ENCODE results near the gene TPCN2. TPM values are rescaled to one million over a fixed set of nuclear protein-coding genes. Genes with fewer than 3 reads are reported as not detected.

The TPCN2 gene
- total RNA-seq, 1 donor from 2014 or later, result 12.6 TPM

- H3K36me3 Mint-ChIP-seq (ENCODE audit: low read depth), result no peaks in the 10 kb centered on the region
- peaks cover 2% of the 10 kb centered on the region for H3K27me3 Mint-ChIP-seq (ENCODE audit: low read depth)
- H3K4me3 Mint-ChIP-seq (ENCODE audit: unreplicated experiment), result no peak overlapping the region
- DNase-seq (ENCODE audit: low spot score), result no peak
- TF ChIP-seq CTCF (IDR thresholded peaks at IDR 0.05), result no peak
- no peaks in the 10 kb centered on the region for H3K9me3 Mint-ChIP-seq (ENCODE audit: low read depth)
- no peak overlapping the region for H3K27ac Mint-ChIP-seq (ENCODE audit: unreplicated experiment)
- peaks cover 32% of the 10 kb centered on the region for H3K4me1 Mint-ChIP-seq (ENCODE audit: low read depth)
These were observed 107.5 kb downstream of the TPCN2 start for GRCh38 chr11:69156235-69156639.

- DNase-seq (ENCODE audit: low spot score), result no peak
These were observed 108.0 kb downstream of the TPCN2 start for GRCh38 chr11:69156673-69157155.

GRCh38 chr11:69157156-69157821, 108.6 kb downstream of the TPCN2 start:
- no peak for DNase-seq (ENCODE audit: low spot score)
- H3K4me3 Mint-ChIP-seq (ENCODE audit: unreplicated experiment), result no peak overlapping the region
- peaks cover 38% of the 10 kb centered on the region for H3K4me1 Mint-ChIP-seq (ENCODE audit: low read depth)
- peaks cover 2% of the 10 kb centered on the region for H3K27me3 Mint-ChIP-seq (ENCODE audit: low read depth)
- no peaks in the 10 kb centered on the region for H3K9me3 Mint-ChIP-seq (ENCODE audit: low read depth)
- no peaks in the 10 kb centered on the region for H3K36me3 Mint-ChIP-seq (ENCODE audit: low read depth)
- no peak for TF ChIP-seq CTCF (IDR thresholded peaks at IDR 0.05)
- H3K27ac Mint-ChIP-seq (ENCODE audit: unreplicated experiment), result no peak overlapping the region

More at GRCh38 chr11:69156673-69157155, 108.0 kb downstream of the TPCN2 start:
- TF ChIP-seq CTCF (IDR thresholded peaks at IDR 0.05), result no peak
- Mint-ChIP-seq H3K36me3 (ENCODE audit: low read depth) (no peaks in the 10 kb centered on the region), H3K4me3 (ENCODE audit: unreplicated experiment) (no peak overlapping the region), H3K9me3 (ENCODE audit: low read depth) (no peaks in the 10 kb centered on the region), H3K27me3 (ENCODE audit: low read depth) (peaks cover 2% of the 10 kb centered on the region), H3K27ac (ENCODE audit: unreplicated experiment) (no peak overlapping the region), H3K4me1 (ENCODE audit: low read depth) (peaks cover 37% of the 10 kb centered on the region)

- Mint-ChIP-seq H3K4me1 (ENCODE audit: low read depth) (peaks cover 37% of the 10 kb centered on the region), H3K27ac (ENCODE audit: unreplicated experiment) (no peak overlapping the region), H3K4me3 (ENCODE audit: unreplicated experiment) (no peak overlapping the region), H3K27me3 (ENCODE audit: low read depth) (peaks cover 2% of the 10 kb centered on the region), H3K9me3 (ENCODE audit: low read depth) (peaks cover 3% of the 10 kb centered on the region), H3K36me3 (ENCODE audit: low read depth) (no peaks in the 10 kb centered on the region)
- no peak for DNase-seq (ENCODE audit: low spot score)
- no peak for TF ChIP-seq CTCF (IDR thresholded peaks at IDR 0.05)
These were observed 109.1 kb downstream of the TPCN2 start for GRCh38 chr11:69157822-69158231.

- H3K4me1 Mint-ChIP-seq (ENCODE audit: low read depth), result peaks cover 30% of the 10 kb centered on the region
- no peaks in the 10 kb centered on the region for H3K36me3 Mint-ChIP-seq (ENCODE audit: low read depth)
- no peaks in the 10 kb centered on the region for H3K27me3 Mint-ChIP-seq (ENCODE audit: low read depth)
- no peak overlapping the region for H3K4me3 Mint-ChIP-seq (ENCODE audit: unreplicated experiment)
- H3K27ac Mint-ChIP-seq (ENCODE audit: unreplicated experiment), result no peak overlapping the region
- H3K9me3 Mint-ChIP-seq (ENCODE audit: low read depth), result peaks cover 8% of the 10 kb centered on the region
- TF ChIP-seq CTCF (IDR thresholded peaks at IDR 0.05), result no peak
- no peak for DNase-seq (ENCODE audit: low spot score)
These were observed 109.8 kb downstream of the TPCN2 start for GRCh38 chr11:69158301-69159149.
